Neural cell (in vitro differentiated cells): ENCODE data around the gene PCDHGC5. TPM values are rescaled to one million over a fixed set of nuclear protein-coding genes. Genes with fewer than 3 reads are reported as not detected.
A peak's percentile ranks its signal among the peaks of the same experiment; 100 is the strongest.

ENCODE experiments used
- H2AFZ ChIP-seq: fragments of 200-600, 300-800 bp; sonication (generic), shearing (Covaris generic); 2 replicates; pipeline ENCODE4 v1.6.0; 2014; ENCODE audit warnings: low read depth, mild to moderate bottlenecking, antibody characterized with exemption, low read length, moderate library complexity
- H3F3A ChIP-seq: fragments of 200-600 bp; shearing (Covaris generic); 2 replicates; pipeline ENCODE4 v1.6.1; 2016; ENCODE audit warnings: mild to moderate bottlenecking, moderate library complexity, mixed read lengths, antibody characterized with exemption, low read length; ENCODE audit not compliant: insufficient read depth, poor library complexity, severe bottlenecking
- H3K27ac ChIP-seq: fragments of 200-600, 300-800 bp; sonication (generic), shearing (Covaris generic); 2 replicates; pipeline ENCODE4 v1.5.1; 2014; ENCODE audit warnings: mild to moderate bottlenecking, low read length, moderate library complexity
- H3K27me3 ChIP-seq: fragments of 300-800, 200-600 bp; sonication (generic), shearing (Covaris generic); 2 replicates; pipeline ENCODE4 v1.6.0; 2014; ENCODE audit warnings: mild to moderate bottlenecking, low read depth, low read length, moderate library complexity; ENCODE audit not compliant: insufficient read depth
- H3K36me3 ChIP-seq: fragments of 300-800, 200-600 bp; sonication (generic), shearing (Covaris generic); 2 replicates; pipeline ENCODE4 v1.5.1; 2014; ENCODE audit warnings: mild to moderate bottlenecking, antibody characterized with exemption, low read length, moderate library complexity; ENCODE audit not compliant: insufficient read depth
- H3K4me2 ChIP-seq: fragments of 300-800, 200-600 bp; sonication (generic), shearing (Covaris generic); 2 replicates; pipeline ENCODE4 v1.6.0; 2014; ENCODE audit warnings: mild to moderate bottlenecking, low read length
- H3K4me3 ChIP-seq: fragments of 300-800, 200-600 bp; sonication (generic), shearing (Covaris generic); 2 replicates; pipeline ENCODE4 v1.5.1; 2014; ENCODE audit warnings: mild to moderate bottlenecking, low read length, moderate library complexity
- H3K79me2 ChIP-seq: fragments of 200-600 bp; shearing (Covaris generic); replicated peaks from 2 replicates; pipeline ENCODE4 v1.6.0; 2014; ENCODE audit warnings: mild to moderate bottlenecking, low read length, moderate library complexity; ENCODE audit not compliant: insufficient read depth
- H3K9ac ChIP-seq: fragments of 300-800, 200-600 bp; sonication (generic), shearing (Covaris generic); 2 replicates; pipeline ENCODE4 v1.6.1; 2016; ENCODE audit warnings: mild to moderate bottlenecking, low read length, mixed read lengths
- H3K9me2 ChIP-seq: fragments of 200-600 bp; shearing (Covaris generic); 2 replicates; pipeline ENCODE4 v1.6.1; 2016; ENCODE audit warnings: mild to moderate bottlenecking, low read length, mixed read lengths; ENCODE audit not compliant: insufficient read depth
- H3K9me3 ChIP-seq: fragments of 200-600, 300-800 bp; sonication (generic), shearing (Covaris generic); 2 replicates; pipeline ENCODE4 v1.6.1; 2016; ENCODE audit warnings: mild to moderate bottlenecking, mixed run types, low read length, moderate library complexity, mixed read lengths
- H4K20me1 ChIP-seq: fragments of 200-600 bp; shearing (Covaris generic); 2 replicates; pipeline ENCODE4 v1.6.1; 2016; ENCODE audit warnings: mild to moderate bottlenecking, mixed run types; ENCODE audit not compliant: insufficient read depth
- EP300 ChIP-seq: fragments of 450-650 bp; conservative IDR thresholded peaks from 2 replicates; pipeline ENCODE4 v1.6.1; 2014; ENCODE audit warnings: antibody characterized with exemption, mild to moderate bottlenecking, moderate library complexity; ENCODE audit not compliant: poor library complexity, severe bottlenecking
- EZH2 ChIP-seq: fragments of 200-600, 300-800 bp; shearing (Covaris generic), sonication (generic); IDR thresholded peaks from 2 replicates; pipeline ENCODE4 v1.6.1; 2014; ENCODE audit warnings: antibody characterized with exemption, low read length, borderline replicate concordance, mild to moderate bottlenecking; ENCODE audit not compliant: insufficient read depth, poor library complexity, severe bottlenecking
- MXI1 ChIP-seq: fragments of 450-650 bp; conservative IDR thresholded peaks from 2 replicates; pipeline ENCODE4 v1.6.1; 2014; ENCODE audit warnings: antibody characterized with exemption, mild to moderate bottlenecking; ENCODE audit not compliant: poor library complexity, severe bottlenecking
- POLR2AphosphoS5 ChIP-seq: IDR thresholded peaks from 2 replicates; pipeline ENCODE4 v1.6.1; 2012
- RAD21 ChIP-seq: fragments of 450-650 bp; conservative IDR thresholded peaks from 2 replicates; pipeline ENCODE4 v1.6.1; 2014; ENCODE audit warnings: antibody characterized with exemption, mild to moderate bottlenecking, moderate library complexity
- SMC3 ChIP-seq: fragments of 450-650 bp; conservative IDR thresholded peaks from 2 replicates; pipeline ENCODE4 v1.6.1; 2014; ENCODE audit warnings: antibody characterized with exemption, mild to moderate bottlenecking, moderate library complexity; ENCODE audit not compliant: poor library complexity
- TAF1 ChIP-seq: IDR thresholded peaks from 2 replicates; pipeline ENCODE4 v1.6.1; 2012; ENCODE audit warnings: low read depth
- polyA plus RNA-seq: library from polyadenylated mRNA; depleted of rRNA; stranded (reverse); fragments of >200 nt; gene quantifications from 2 replicates; pipeline ENCODE4 v1.2.3, GENCODE V29; 2014
- TF ChIP-seq, protein P1 (sequence below): IDR thresholded peaks from 2 replicates; pipeline ENCODE4 v1.6.1; 2012; ENCODE audit warnings: borderline replicate concordance
- TF ChIP-seq, protein P2 (sequence below): fragments of 450-650 bp; IDR thresholded peaks from 2 replicates; pipeline ENCODE4 v1.5.1; 2014; ENCODE audit warnings: antibody characterized with exemption, mild to moderate bottlenecking, moderate library complexity; ENCODE audit not compliant: poor library complexity, severe bottlenecking

The PCDHGC5 gene
- polyA plus RNA-seq, 1 donor from 2014 or later: 0.51 TPM

DNA sequence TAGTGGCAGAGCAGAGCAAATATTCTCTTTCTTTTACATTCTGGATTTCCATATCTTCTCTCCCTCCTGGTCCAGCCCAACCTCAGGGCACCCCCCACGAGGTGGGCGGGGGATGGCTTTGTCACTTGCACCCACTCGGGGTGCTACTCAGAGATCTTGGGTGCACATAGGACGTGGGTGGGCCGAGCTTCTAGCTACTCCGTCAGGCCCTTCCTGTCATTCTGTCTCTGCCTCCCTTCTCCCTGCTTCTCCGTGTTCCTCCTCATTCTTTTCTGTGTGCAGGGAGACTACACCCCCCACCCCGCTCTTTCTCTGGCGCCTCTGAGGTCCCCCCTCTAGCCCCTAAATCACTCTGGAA, 19.5 kb downstream of the PCDHGC5 start:
- Histone ChIP-seq H3K4me3 (peak overlapping the region; percentile 59), H3K9ac (peak overlapping the region; percentile 61), H3K36me3 (peaks cover 5% of the 10 kb centered on the region), H3K79me2 (no peaks in the 10 kb centered on the region), H3K27me3 (no peaks in the 10 kb centered on the region), H3K9me3 (no peaks in the 10 kb centered on the region), H3F3A (peaks cover 5% of the 10 kb centered on the region), H3K27ac (peak overlapping the region; percentile 78), H3K4me2 (peak overlapping the region; percentile 49), H3K9me2 (no peaks in the 10 kb centered on the region), H4K20me1 (no peaks in the 10 kb centered on the region), H2AFZ (no peak overlapping the region)
- TF ChIP-seq RAD21 (no peak), TAF1 (no peak), EZH2 (no peak), MXI1 (no peak), POLR2AphosphoS5 (no peak), SMC3 (no peak), EP300 (no peak)
- TF ChIP-seq, protein P1, sequence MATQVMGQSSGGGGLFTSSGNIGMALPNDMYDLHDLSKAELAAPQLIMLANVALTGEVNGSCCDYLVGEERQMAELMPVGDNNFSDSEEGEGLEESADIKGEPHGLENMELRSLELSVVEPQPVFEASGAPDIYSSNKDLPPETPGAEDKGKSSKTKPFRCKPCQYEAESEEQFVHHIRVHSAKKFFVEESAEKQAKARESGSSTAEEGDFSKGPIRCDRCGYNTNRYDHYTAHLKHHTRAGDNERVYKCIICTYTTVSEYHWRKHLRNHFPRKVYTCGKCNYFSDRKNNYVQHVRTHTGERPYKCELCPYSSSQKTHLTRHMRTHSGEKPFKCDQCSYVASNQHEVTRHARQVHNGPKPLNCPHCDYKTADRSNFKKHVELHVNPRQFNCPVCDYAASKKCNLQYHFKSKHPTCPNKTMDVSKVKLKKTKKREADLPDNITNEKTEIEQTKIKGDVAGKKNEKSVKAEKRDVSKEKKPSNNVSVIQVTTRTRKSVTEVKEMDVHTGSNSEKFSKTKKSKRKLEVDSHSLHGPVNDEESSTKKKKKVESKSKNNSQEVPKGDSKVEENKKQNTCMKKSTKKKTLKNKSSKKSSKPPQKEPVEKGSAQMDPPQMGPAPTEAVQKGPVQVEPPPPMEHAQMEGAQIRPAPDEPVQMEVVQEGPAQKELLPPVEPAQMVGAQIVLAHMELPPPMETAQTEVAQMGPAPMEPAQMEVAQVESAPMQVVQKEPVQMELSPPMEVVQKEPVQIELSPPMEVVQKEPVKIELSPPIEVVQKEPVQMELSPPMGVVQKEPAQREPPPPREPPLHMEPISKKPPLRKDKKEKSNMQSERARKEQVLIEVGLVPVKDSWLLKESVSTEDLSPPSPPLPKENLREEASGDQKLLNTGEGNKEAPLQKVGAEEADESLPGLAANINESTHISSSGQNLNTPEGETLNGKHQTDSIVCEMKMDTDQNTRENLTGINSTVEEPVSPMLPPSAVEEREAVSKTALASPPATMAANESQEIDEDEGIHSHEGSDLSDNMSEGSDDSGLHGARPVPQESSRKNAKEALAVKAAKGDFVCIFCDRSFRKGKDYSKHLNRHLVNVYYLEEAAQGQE: no peak
- TF ChIP-seq, protein P2, sequence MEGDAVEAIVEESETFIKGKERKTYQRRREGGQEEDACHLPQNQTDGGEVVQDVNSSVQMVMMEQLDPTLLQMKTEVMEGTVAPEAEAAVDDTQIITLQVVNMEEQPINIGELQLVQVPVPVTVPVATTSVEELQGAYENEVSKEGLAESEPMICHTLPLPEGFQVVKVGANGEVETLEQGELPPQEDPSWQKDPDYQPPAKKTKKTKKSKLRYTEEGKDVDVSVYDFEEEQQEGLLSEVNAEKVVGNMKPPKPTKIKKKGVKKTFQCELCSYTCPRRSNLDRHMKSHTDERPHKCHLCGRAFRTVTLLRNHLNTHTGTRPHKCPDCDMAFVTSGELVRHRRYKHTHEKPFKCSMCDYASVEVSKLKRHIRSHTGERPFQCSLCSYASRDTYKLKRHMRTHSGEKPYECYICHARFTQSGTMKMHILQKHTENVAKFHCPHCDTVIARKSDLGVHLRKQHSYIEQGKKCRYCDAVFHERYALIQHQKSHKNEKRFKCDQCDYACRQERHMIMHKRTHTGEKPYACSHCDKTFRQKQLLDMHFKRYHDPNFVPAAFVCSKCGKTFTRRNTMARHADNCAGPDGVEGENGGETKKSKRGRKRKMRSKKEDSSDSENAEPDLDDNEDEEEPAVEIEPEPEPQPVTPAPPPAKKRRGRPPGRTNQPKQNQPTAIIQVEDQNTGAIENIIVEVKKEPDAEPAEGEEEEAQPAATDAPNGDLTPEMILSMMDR: no peak

DNA sequence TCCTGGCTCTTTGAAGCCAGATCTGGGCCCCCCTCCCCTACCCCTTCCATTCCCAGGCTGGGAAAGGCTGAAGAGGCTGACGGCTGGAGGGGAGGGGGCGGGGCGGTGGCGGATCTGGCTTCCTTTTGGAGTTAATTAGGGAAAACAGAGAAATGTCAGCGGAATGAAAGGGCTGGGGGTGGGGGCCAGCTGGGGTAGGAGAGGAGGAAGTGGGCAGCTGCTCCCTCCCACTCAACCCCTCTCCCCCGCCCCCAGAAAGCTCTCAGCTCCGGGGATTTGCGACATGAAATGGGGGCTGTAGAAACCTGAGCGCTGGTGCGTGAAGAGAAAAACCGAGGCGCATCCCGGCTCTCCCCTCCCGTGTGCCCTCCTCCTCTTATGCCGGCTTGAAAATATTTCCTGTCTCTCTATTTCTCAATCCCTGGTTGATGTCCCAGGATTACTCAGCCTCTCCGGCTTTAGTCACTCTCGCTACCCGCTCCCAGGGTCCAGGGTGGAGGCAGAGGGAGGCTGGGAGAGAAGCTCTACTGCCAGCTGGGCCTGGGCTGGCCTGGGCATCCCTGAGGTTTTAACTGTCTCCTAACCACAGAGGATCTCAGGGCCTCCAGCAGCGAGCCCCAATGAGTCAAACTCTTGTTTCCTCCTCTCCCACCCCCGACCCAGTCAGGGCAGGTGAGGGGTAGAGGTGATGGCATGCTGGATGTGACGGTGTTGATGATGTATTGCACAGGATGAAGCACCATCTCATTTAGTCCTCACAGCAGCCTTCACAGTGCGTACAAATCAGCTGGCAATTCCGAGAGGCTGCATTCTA, 20.1 kb downstream of the PCDHGC5 start:
- H4K20me1 ChIP-seq: no peaks in the 10 kb centered on the region
- peak overlapping the region; percentile 78 for H3K27ac ChIP-seq
- peaks cover 5% of the 10 kb centered on the region for H3F3A ChIP-seq
- H3K9ac ChIP-seq: peak overlapping the region; percentile 61
- H3K79me2 ChIP-seq: no peaks in the 10 kb centered on the region
- no peak for TF ChIP-seq POLR2AphosphoS5
- TF ChIP-seq, protein P2: no peak
- TF ChIP-seq EP300: no peak
- TF ChIP-seq, protein P1: peak; percentile 15
- H3K9me2 ChIP-seq: no peaks in the 10 kb centered on the region
- peak overlapping the region; percentile 59 for H3K4me3 ChIP-seq
- H3K9me3 ChIP-seq: no peaks in the 10 kb centered on the region
- peak overlapping the region; percentile 49 for H3K4me2 ChIP-seq
- no peak overlapping the region for H2AFZ ChIP-seq
- peaks cover 5% of the 10 kb centered on the region for H3K36me3 ChIP-seq
- no peaks in the 10 kb centered on the region for H3K27me3 ChIP-seq
